ENCODE measurements around the gene GAS2L1. TPM values are rescaled to one million over a fixed set of nuclear protein-coding genes. Genes with fewer than 3 reads are reported as not detected.

The GAS2L1 gene
- 8.0 and 9.2 TPM in 2 replicates for total RNA-seq

DNA sequence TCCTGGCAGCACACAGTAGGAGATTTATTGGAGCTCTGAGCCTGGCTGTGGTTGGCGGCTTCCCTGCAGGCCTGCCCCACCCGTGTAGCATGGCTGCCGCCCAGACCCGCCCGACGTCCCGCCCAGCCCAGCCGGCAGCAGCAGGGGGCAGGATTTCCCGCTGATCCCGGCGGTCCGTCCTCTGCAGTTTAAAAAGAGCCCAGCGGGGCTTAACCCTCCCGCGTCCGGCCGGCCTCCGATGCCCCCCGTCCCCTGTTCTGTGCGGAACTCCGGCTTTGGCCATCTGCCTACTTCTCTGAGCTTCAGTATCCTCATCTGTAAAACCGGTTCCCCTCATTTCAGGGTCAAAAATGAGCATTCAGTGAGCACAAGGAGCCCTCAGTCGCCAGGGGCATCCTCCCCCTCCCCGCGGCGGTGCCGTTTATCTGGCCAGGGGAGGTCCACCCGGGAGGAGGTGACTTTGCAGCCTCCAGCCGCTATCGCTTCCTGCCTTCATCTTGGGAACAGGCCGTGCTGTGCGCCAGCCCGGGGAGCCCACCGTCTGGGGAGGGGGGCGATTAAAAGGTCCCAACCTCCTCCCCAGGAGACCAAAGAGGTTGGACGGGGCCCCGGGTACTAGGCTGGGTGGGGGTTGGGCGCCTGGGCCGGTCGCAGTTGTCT is at the start of gene GAS2L1:
Gene GAS2L1, plus strand, starts transcription at position 476 of the 660 bp plus-strand sequence. CDS start 1,456 bp downstream, outside the sequence.

DNA sequence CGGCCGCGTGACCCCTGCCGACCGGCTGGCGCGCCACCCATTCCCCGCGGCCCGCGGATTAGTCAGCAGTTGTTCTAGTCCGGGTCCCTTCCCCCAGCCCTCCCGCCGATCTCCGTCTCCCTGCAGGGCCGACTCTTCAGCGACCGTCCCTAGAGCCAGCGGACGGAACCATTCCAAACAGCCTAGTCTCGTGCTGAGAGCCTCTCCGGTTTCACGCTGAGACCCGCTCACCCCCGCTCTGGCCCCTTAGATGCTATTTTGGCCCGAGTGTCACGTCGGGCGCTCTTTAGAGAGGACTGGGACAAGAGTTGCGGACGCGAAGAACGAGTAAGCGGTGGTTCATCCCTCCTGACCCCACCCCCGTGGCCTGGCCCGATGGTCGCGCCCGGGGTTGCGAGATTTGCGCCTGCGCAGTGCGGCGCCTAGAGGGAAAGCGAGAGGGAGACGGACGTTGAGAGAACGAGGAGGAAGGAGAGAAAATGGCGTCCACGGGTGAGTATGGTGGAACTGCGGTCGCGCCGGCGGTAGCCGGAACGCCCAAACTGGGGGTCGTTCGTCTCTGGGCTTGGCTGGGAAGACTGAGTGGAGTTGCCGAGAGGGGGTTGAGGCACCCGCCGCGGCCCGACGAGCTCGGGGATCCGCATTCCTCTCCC is 38.5 kb upstream of the GAS2L1 start, which contains the start of the genes EWSR1 and RHBDD3:
Gene EWSR1, plus strand, starts transcription at position 411 of the 653 bp plus-strand sequence. Its CDS starts 69 bp downstream, at position 480.
Gene RHBDD3, minus strand, starts transcription at position 124 of the 653 bp plus-strand sequence. CDS start 2,355 bp downstream, outside the sequence.

DNA sequence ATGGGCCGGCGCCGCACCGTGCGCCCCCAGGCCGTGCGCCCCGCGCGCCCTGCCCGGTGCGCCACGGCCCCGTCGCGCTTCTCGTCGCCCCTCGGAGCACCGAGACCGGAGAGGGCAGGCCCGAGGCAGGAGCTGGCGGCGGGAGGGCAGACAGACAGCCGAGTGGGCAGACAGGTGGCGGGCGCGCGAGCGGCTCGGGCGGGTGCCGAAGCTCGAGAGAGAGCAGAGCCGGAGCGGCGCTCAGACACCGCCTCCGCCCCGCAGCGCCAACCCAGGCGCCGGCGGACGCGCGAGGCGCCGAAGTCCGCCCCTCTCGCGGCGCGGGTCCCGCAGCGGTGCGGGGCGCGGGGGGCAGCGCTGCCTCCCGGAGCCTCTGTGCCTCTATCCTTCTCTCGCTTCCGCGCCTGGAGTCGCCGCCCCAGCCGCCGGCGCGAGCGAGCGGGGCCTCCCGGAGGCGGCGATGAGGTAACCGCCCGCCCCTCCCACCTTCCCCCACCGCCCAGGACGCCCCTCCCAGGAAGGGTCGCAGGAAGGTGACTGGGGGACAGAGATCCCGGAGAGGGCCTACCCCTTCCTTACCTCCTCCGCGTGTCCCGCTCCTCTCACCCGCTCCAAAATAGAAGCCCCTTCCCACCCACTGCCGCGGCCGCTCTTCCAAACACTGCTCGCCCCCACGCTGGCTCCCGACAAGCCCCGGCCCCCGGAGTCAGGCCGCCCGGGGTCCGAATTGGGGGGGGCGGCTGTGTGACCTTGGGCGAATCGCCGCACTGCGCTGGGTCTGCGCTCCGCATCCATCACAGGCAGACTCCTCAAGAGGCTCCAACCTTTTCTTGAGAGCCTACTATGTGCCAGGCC is 9.1 kb downstream of the GAS2L1 start, which contains the start of gene RASL10A:
Gene RASL10A, minus strand, starts transcription at position 412 of the 855 bp plus-strand sequence. CDS start 451 bp downstream, outside the sequence.

Small RNA genes within 50 kb of the gene (small RNA-seq; reads per million reads assigned to genes)
- gene MIR3653: not detected

Other genes with a start within 250 kb of the GAS2L1 start
- gene C22orf31, start 244.8 kb upstream of the GAS2L1 start, total RNA-seq: not detected in 2 replicates
- 8.6 and 11.8 TPM in 2 replicates for gene KREMEN1, start 233.6 kb upstream of the GAS2L1 start, total RNA-seq
- gene EMID1, start 100.8 kb upstream of the GAS2L1 start, total RNA-seq: 0.76 and 0.78 TPM in 2 replicates
- gene RHBDD3, start 38.7 kb upstream of the GAS2L1 start, total RNA-seq: 22.8 and 26.7 TPM in 2 replicates
- gene EWSR1, start 38.4 kb upstream of the GAS2L1 start, total RNA-seq: 157 and 184 TPM in 2 replicates
- not detected in 2 replicates for gene RASL10A, start 9.0 kb downstream of the GAS2L1 start, total RNA-seq
- gene AP1B1, start 81.9 kb downstream of the GAS2L1 start, total RNA-seq: 44.9 and 46.0 TPM in 2 replicates
- not detected in 2 replicates for gene RFPL1, start 131.9 kb downstream of the GAS2L1 start, total RNA-seq
- 0.22 and 0.39 TPM in 2 replicates for gene NEFH, start 173.6 kb downstream of the GAS2L1 start, total RNA-seq
- 44.0 and 53.4 TPM in 2 replicates for gene THOC5, start 247.1 kb downstream of the GAS2L1 start, total RNA-seq